Right lobe of liver (tissue), 4 donors: ENCODE data around the gene OLFML2B.

ENCODE experiments used
- CTCF ChIP-seq, 4 donors: fragments of 200-600 bp in 3 of 4; fragments of 450-650 bp in 1 of 4; IDR thresholded peaks; one replicate each; pipeline versions ENCODE4 v1.5.1 to v1.8.0; 2016 to 2022; ENCODE audit warnings: antibody characterized with exemption in 4 of 4, mild to moderate bottlenecking in 2 of 4
- POLR2A ChIP-seq: fragments of 450-650 bp; IDR thresholded peaks from one replicate; pipeline ENCODE4 v1.6.1; 2017; ENCODE audit warnings: antibody characterized with exemption, mild to moderate bottlenecking
- donor health status: DM: no; HTN: no; CAD: no.
- donor health status: DM: no; HTN: no; CAD: no.
- donor health status: DM: no; HTN: yes; CAD: no.

- no peak for TF ChIP-seq POLR2A
- no peak for TF ChIP-seq CTCF (IDR thresholded peaks at IDR 0.05)
These were observed 31.4 kb upstream of the OLFML2B start for GRCh38 chr1:162055062-162055461.
